ENCODE data around the gene ZNF121.

GRCh38 chr19:9552536-9553274 lies 31.6 kb downstream of the ZNF121 start:
- TF ChIP-seq CTCF (conservative IDR thresholded peaks at IDR 0.05; ENCODE audit: low read length) (no peak), EZH2phosphoT487 (IDR thresholded peaks at IDR 0.05; ENCODE audit: borderline replicate concordance, low read depth, low read length) (no peak)
